ENCODE data around the gene RTN4RL1.

RTN4RL1 gene

DNA sequence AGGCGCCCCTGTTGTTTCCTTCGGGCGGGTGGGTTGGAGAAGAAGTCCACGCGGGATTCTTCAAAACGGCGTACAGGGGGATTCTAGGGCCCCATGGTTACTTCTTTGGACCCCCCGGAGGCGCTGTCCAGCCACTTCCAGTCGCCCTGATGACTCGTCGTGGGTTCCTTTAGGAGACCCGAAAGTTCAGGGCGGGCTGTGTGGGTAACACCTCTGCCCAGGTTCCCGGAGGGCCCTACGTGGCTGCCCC lies 29.1 kb upstream of the RTN4RL1 start:
- Histone ChIP-seq H3K27ac (ENCODE audit: extremely low read depth, low read depth, low read length) (no peak overlapping the region; the same call in 1 of the 2 replicates), H3K36me3 (ENCODE audit: control insufficient read depth in 2 of 2, insufficient read depth in 1 of 2, low read length in 2 of 2) (no peaks in the 10 kb centered on the region), H3K9me3 (ENCODE audit: control insufficient read depth, insufficient read depth, low read depth, low read length) (no peaks in the 10 kb centered on the region), H3K4me3 (ENCODE audit: low read depth, low read length) (peak overlapping the region; percentile 48), H3K4me1 (ENCODE audit: control insufficient read depth, insufficient read depth, low read length) (peaks cover 8% of the 10 kb centered on the region)
- TF ChIP-seq ZNF335 (tag by site-specific recombination; conservative IDR thresholded peaks at IDR 0.05) (peak; percentile 58), ZNF660 (tag by site-specific recombination; IDR thresholded peaks at IDR 0.05) (peak; percentile 6; the same call in 1 of the 2 replicates), ZBTB7A (tag by site-specific recombination; IDR thresholded peaks at IDR 0.05; ENCODE audit: low read depth) (no peak)
- TF ChIP-seq, protein P1, sequence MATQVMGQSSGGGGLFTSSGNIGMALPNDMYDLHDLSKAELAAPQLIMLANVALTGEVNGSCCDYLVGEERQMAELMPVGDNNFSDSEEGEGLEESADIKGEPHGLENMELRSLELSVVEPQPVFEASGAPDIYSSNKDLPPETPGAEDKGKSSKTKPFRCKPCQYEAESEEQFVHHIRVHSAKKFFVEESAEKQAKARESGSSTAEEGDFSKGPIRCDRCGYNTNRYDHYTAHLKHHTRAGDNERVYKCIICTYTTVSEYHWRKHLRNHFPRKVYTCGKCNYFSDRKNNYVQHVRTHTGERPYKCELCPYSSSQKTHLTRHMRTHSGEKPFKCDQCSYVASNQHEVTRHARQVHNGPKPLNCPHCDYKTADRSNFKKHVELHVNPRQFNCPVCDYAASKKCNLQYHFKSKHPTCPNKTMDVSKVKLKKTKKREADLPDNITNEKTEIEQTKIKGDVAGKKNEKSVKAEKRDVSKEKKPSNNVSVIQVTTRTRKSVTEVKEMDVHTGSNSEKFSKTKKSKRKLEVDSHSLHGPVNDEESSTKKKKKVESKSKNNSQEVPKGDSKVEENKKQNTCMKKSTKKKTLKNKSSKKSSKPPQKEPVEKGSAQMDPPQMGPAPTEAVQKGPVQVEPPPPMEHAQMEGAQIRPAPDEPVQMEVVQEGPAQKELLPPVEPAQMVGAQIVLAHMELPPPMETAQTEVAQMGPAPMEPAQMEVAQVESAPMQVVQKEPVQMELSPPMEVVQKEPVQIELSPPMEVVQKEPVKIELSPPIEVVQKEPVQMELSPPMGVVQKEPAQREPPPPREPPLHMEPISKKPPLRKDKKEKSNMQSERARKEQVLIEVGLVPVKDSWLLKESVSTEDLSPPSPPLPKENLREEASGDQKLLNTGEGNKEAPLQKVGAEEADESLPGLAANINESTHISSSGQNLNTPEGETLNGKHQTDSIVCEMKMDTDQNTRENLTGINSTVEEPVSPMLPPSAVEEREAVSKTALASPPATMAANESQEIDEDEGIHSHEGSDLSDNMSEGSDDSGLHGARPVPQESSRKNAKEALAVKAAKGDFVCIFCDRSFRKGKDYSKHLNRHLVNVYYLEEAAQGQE (tag by site-specific recombination; IDR thresholded peaks at IDR 0.05) = peak; percentile 86
- CTCF ChIA-PET = interaction anchor here (0.6 to 4.5 kb wide), 52 partner anchors 8 to 867 kb away, joined by 3 to 143 read pairs (median 4); no protein-coding TSS in a partner anchor
- POLR2A ChIA-PET = interaction anchor here (0.5 to 1.2 kb wide), 2 partner anchors 191 to 300 kb away, joined by 3 to 11 read pairs; no protein-coding TSS in a partner anchor

DNA sequence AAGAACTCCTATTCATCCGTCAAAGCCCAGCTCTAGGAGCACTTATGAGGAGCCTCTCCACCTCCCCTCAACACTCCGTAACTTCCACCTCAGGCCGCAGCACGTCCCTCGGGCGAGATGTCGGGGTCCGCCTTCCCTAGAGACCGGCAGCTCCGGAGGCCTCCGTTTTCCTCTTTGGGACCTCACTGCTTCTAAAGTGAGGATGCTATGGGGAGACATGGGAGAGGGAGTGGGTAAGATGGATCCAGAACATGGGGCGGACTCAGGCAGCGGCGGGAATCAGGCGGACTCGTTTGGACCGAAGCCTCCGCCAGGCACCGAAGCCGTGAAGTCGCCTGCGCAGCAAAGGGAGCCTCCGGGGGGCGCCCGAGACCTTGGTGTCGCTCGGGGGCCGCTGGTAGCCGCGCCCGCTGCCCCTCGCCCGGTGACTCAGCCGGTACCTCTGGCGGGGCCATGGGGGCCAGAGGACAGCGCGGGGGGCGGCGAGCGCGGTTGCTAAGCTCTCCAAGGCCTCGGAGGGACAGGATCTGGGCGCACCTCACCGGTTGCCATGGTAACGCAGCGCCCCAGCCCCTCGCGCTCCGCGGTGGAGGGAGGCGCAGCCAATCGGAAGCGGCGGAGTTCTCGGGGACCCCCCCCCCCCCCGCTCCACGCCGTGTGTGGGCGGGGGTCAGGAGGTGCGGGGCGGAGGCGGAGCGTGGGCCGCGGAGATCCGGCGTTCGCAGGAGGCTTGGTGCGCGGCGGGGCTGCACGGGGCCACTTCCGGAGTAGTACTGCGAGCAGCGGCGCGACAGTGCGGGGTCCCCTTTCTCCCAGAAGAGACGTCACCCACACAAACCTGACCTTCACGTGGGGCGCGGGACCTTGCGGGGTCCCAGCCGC lies 28.5 kb upstream of the RTN4RL1 start:
- no peak overlapping the region; the same call in 1 of the 2 replicates for H3K27ac ChIP-seq (ENCODE audit: extremely low read depth, low read depth, low read length)
- H3K9me3 ChIP-seq (ENCODE audit: control insufficient read depth, insufficient read depth, low read depth, low read length) = no peaks in the 10 kb centered on the region
- POLR2A ChIA-PET = interaction anchor here (0.5 to 1.2 kb wide), 2 partner anchors 169 to 191 kb away, joined by 8 to 11 read pairs; no protein-coding TSS in a partner anchor
- H3K36me3 ChIP-seq (ENCODE audit: control insufficient read depth in 2 of 2, insufficient read depth in 1 of 2, low read length in 2 of 2) = no peaks in the 10 kb centered on the region
- H3K4me3 ChIP-seq (ENCODE audit: low read depth, low read length) = peak overlapping the region; percentile 48
- CTCF ChIA-PET = interaction anchor here (0.6 to 4.5 kb wide), 37 partner anchors 8 to 866 kb away, joined by 3 to 143 read pairs (median 4); no protein-coding TSS in a partner anchor
- H3K4me1 ChIP-seq (ENCODE audit: control insufficient read depth, insufficient read depth, low read length) = peaks cover 10% of the 10 kb centered on the region
- TF ChIP-seq, protein P2, sequence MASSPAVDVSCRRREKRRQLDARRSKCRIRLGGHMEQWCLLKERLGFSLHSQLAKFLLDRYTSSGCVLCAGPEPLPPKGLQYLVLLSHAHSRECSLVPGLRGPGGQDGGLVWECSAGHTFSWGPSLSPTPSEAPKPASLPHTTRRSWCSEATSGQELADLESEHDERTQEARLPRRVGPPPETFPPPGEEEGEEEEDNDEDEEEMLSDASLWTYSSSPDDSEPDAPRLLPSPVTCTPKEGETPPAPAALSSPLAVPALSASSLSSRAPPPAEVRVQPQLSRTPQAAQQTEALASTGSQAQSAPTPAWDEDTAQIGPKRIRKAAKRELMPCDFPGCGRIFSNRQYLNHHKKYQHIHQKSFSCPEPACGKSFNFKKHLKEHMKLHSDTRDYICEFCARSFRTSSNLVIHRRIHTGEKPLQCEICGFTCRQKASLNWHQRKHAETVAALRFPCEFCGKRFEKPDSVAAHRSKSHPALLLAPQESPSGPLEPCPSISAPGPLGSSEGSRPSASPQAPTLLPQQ (tag by site-specific recombination; IDR thresholded peaks at IDR 0.05) = peak; percentile 70
- peak; percentile 92 for TF ChIP-seq ZBTB17 (tag by site-specific recombination; IDR thresholded peaks at IDR 0.05)
- peak; percentile 57 for TF ChIP-seq ZNF654 (tag by site-specific recombination; IDR thresholded peaks at IDR 0.05; ENCODE audit: low read depth)
- TF ChIP-seq ZFP3 (tag by site-specific recombination; IDR thresholded peaks at IDR 0.05; ENCODE audit: low read depth) = peak; percentile 99
- TF ChIP-seq ZBTB8A (tag by site-specific recombination; IDR thresholded peaks at IDR 0.05) = peak; percentile 84
- TF ChIP-seq, protein P3, sequence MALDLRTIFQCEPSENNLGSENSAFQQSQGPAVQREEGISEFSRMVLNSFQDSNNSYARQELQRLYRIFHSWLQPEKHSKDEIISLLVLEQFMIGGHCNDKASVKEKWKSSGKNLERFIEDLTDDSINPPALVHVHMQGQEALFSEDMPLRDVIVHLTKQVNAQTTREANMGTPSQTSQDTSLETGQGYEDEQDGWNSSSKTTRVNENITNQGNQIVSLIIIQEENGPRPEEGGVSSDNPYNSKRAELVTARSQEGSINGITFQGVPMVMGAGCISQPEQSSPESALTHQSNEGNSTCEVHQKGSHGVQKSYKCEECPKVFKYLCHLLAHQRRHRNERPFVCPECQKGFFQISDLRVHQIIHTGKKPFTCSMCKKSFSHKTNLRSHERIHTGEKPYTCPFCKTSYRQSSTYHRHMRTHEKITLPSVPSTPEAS (tag by site-specific recombination; IDR thresholded peaks at IDR 0.05) = no peak
- peak; percentile 53 for TF ChIP-seq ZNF660 (tag by site-specific recombination; IDR thresholded peaks at IDR 0.05)
- TF ChIP-seq ZNF610 (tag by site-specific recombination; IDR thresholded peaks at IDR 0.05; ENCODE audit: borderline replicate concordance) = 0 out of 2 replicates have a peak, but pooled peaks have one; percentile 64
- TF ChIP-seq, protein P4, sequence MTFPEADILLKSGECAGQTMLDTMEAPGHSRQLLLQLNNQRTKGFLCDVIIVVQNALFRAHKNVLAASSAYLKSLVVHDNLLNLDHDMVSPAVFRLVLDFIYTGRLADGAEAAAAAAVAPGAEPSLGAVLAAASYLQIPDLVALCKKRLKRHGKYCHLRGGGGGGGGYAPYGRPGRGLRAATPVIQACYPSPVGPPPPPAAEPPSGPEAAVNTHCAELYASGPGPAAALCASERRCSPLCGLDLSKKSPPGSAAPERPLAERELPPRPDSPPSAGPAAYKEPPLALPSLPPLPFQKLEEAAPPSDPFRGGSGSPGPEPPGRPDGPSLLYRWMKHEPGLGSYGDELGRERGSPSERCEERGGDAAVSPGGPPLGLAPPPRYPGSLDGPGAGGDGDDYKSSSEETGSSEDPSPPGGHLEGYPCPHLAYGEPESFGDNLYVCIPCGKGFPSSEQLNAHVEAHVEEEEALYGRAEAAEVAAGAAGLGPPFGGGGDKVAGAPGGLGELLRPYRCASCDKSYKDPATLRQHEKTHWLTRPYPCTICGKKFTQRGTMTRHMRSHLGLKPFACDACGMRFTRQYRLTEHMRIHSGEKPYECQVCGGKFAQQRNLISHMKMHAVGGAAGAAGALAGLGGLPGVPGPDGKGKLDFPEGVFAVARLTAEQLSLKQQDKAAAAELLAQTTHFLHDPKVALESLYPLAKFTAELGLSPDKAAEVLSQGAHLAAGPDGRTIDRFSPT (tag by site-specific recombination; IDR thresholded peaks at IDR 0.05) = peak; percentile 92
- no peak for TF ChIP-seq ZNF623 (tag by site-specific recombination; IDR thresholded peaks at IDR 0.05)
- TF ChIP-seq ZNF2 (tag by site-specific recombination; IDR thresholded peaks at IDR 0.05) = peak; percentile 70; the same call in 1 of the 2 replicates
- TF ChIP-seq, protein P5, sequence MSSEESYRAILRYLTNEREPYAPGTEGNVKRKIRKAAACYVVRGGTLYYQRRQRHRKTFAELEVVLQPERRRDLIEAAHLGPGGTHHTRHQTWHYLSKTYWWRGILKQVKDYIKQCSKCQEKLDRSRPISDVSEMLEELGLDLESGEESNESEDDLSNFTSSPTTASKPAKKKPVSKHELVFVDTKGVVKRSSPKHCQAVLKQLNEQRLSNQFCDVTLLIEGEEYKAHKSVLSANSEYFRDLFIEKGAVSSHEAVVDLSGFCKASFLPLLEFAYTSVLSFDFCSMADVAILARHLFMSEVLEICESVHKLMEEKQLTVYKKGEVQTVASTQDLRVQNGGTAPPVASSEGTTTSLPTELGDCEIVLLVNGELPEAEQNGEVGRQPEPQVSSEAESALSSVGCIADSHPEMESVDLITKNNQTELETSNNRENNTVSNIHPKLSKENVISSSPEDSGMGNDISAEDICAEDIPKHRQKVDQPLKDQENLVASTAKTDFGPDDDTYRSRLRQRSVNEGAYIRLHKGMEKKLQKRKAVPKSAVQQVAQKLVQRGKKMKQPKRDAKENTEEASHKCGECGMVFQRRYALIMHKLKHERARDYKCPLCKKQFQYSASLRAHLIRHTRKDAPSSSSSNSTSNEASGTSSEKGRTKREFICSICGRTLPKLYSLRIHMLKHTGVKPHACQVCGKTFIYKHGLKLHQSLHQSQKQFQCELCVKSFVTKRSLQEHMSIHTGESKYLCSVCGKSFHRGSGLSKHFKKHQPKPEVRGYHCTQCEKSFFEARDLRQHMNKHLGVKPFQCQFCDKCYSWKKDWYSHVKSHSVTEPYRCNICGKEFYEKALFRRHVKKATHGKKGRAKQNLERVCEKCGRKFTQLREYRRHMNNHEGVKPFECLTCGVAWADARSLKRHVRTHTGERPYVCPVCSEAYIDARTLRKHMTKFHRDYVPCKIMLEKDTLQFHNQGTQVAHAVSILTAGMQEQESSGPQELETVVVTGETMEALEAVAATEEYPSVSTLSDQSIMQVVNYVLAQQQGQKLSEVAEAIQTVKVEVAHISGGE (tag by site-specific recombination; conservative IDR thresholded peaks at IDR 0.05; ENCODE audit: low read depth) = peak; percentile 58; the same call in 1 of the 2 replicates
- TF ChIP-seq ZNF76 (tag by site-specific recombination; IDR thresholded peaks at IDR 0.05; ENCODE audit: borderline replicate concordance, low read depth) = peak; percentile 69
- TF ChIP-seq ZNF24 (tag by site-specific recombination; IDR thresholded peaks at IDR 0.05) = peak; percentile 54; the same call in 1 of the 2 replicates
- no peak for TF ChIP-seq ZNF585B (tag by site-specific recombination; IDR thresholded peaks at IDR 0.05)
- TF ChIP-seq ZFP37 (tag by site-specific recombination; IDR thresholded peaks at IDR 0.05) = 0 out of 2 replicates have a peak, but pooled peaks have one; percentile 40
- TF ChIP-seq ZNF311 (tag by site-specific recombination; IDR thresholded peaks at IDR 0.05; ENCODE audit: borderline replicate concordance) = no peak
- TF ChIP-seq ZBTB7A (tag by site-specific recombination; IDR thresholded peaks at IDR 0.05; ENCODE audit: low read depth) = peak; percentile 94

Data from HEK293 (cell line).